RWPE1 (cell line): ENCODE data around the gene SLC9C2.
"Not testable (repeated sequence)": the region's sequence is repeated elsewhere in the genome, so short reads cannot be mapped to it uniquely, and the experiment has no call there.

Experiments used
- CTCF ChIA-PET: fragments of 350-600 bp; sonication (Branson Sonifier 250); formaldehyde crosslinking; extraction: SDS; loops from one replicate; lab custom pipeline; 2021; lab: Yijun Ruan, JAX
- POLR2A ChIA-PET: fragments of 400-600 bp; formaldehyde crosslinking; extraction: SDS; loops from one replicate; lab custom pipeline; 2020; ENCODE audit warnings: antibody characterized with exemption; ENCODE audit not compliant: low non-redundant PET; lab: Yijun Ruan, JAX
- DNase-seq: peaks from one replicate; pipeline ENCODE4 v3.0.0; 2012; ENCODE audit warnings: low spot score
- H3K27ac ChIP-seq: fragments of 450-650 bp; 2 replicates; pipeline ENCODE4 v1.5.1; 2017
- CTCF ChIP-seq: fragments of 450-650 bp; conservative IDR thresholded peaks from 2 replicates; pipeline ENCODE4 v1.5.1; 2017; ENCODE audit warnings: low read depth, mild to moderate bottlenecking

SLC9C2 gene

DNA sequence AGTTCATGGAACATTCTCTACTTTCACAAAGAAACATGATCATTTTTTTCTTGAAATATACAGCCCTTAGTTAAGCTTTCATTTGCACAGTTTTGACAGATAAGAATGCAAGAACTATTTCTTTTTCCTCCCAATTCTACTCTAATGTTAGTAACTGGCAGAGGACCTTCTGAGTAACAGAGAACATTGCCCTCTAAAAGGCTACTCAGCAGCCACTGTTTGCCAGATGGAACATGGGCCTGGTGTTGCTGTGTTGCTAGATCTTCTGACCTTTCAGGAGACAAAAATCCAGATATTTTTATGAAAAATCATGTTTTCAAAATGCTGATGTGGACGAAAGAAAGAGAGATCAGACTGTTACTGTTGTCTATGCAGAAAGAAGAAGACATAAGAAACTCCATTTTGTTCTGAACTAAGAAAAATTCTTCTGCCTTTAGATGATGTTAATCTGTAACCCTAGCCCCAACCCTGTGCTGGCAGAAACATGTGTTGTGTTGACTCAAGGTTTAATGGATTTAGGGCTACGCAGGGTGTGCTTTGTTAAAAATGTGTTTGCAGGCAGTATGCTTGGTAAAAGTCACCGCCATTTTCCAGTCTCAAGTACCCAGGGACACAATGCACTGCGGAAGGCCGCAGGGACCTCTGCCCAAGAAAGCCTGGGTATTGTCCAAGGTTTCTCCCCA, 128.6 kb downstream of the SLC9C2 start:
- H3K27ac ChIP-seq, result no peak overlapping the region
- no peak for TF ChIP-seq CTCF
- ChIA-PET POLR2A (no interaction called here), CTCF (no interaction called here)
- DNase-seq, result no peak

DNA sequence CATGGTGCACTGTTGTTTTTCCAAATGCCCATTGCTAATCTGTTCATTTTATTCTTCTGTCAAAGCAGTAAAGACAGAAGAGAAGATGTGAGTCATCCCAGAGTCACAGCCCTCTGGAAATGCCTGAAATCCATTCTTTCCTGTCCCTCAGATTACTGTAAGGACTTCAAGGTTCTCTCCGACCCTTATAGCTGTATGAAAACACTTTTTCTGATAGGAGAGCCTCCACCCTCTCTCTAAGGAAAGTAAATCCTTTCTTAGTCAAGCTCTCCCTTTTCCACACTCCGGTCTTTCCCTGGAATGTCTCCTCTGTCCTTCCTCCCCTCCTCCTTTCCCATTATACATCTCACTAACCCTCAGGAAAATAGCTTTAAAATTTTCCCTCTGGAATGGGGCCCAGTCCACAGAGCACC, 129.3 kb downstream of the SLC9C2 start:
- ChIA-PET CTCF (interaction anchor here (0.5 to 0.6 kb wide), 2 partner anchors 130 to 274 kb away, joined by 4 to 5 read pairs; no protein-coding TSS in a partner anchor), POLR2A (no interaction called here)
- H3K27ac ChIP-seq, result no peak overlapping the region
- no peak for TF ChIP-seq CTCF
- peak; percentile 48 for DNase-seq

DNA sequence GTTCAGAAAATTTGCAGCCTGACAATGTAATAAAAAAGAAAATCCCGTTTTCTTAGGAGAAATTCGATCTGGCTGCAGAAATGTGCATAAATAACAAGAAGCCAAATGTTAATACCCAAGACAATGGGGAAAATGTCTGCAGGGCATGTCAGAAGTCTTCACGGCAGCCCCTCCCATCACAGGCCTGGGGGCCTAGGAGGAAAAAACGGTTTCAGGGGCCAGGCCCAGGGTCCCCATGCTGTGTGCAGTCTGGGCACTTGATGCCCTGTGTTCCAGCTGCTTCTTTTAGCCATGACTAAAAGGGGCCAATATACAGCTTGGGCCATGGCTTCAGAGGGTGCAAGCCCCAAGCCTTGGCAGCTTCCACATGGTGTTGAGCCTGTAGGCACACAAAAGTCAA, 132.3 kb downstream of the SLC9C2 start:
- TF ChIP-seq CTCF, result no peak
- no peak for DNase-seq
- H3K27ac ChIP-seq, result no peak overlapping the region
- POLR2A ChIA-PET, result no interaction called here
- CTCF ChIA-PET, result no interaction called here

GRCh38 chr1:173469656-173470055, 133.2 kb downstream of the SLC9C2 start:
- CTCF ChIA-PET, result no interaction called here
- POLR2A ChIA-PET, result no interaction called here
- no peak for TF ChIP-seq CTCF
- no peak for DNase-seq
- H3K27ac ChIP-seq, result no peak overlapping the region

GRCh38 chr1:173467426-173467825, 135.4 kb downstream of the SLC9C2 start:
- no peak for TF ChIP-seq CTCF
- no peak overlapping the region for H3K27ac ChIP-seq
- no peak for DNase-seq
- ChIA-PET POLR2A (no interaction called here), CTCF (interaction anchor here (0.6 kb wide), 1 partner anchor 428 kb away, joined by 3 read pairs; no protein-coding TSS in a partner anchor)

- H3K27ac ChIP-seq, POLR2A ChIA-PET, DNase-seq: not testable (repeated sequence)
- CTCF ChIA-PET, result interaction anchor here (0.6 kb wide), 1 partner anchor 13 kb away, joined by 3 read pairs; the partner anchor contains the start of gene PRDX6
Measured at GRCh38 chr1:173464185-173464584, 138.7 kb downstream of the SLC9C2 start.

DNA sequence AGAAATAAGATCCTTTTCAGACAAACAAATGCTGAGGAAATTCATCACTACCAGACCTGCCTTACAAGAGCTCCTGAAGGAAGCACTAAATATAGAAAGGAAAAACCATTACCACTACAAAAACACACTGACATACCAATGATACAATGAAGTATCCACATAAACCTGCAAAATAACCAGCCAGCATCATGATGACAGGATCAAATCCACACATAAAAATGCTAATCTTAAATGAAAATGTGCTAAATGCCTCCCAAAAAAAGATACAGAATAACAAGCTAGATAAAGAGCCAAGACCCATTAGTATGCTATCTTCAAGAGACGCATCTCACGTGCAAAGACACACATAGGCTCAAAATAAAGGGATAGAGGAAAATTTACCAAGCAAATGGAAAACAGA, 140.2 kb downstream of the SLC9C2 start:
- POLR2A ChIA-PET, H3K27ac ChIP-seq, DNase-seq: not testable (repeated sequence)
- CTCF ChIA-PET, result interaction anchor here (0.7 kb wide), 1 partner anchor 389 kb away, joined by 5 read pairs; no protein-coding TSS in a partner anchor
